Epithelial cell of alveolus of lung (primary cell): Measurements from ENCODE around the gene CLRN1. TPM values are rescaled to one million over a fixed set of nuclear protein-coding genes. Genes with fewer than 3 reads are reported as not detected.

ENCODE experiments used
- total RNA-seq: library from RNA; depleted of rRNA; stranded (reverse); fragments of >200 nt; gene quantifications from 2 replicates; pipeline ENCODE4 v1.2.1, GENCODE V29; 2015

The CLRN1 gene, protein sequence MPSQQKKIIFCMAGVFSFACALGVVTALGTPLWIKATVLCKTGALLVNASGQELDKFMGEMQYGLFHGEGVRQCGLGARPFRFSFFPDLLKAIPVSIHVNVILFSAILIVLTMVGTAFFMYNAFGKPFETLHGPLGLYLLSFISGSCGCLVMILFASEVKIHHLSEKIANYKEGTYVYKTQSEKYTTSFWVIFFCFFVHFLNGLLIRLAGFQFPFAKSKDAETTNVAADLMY
- total RNA-seq: not detected in 2 replicates

DNA sequence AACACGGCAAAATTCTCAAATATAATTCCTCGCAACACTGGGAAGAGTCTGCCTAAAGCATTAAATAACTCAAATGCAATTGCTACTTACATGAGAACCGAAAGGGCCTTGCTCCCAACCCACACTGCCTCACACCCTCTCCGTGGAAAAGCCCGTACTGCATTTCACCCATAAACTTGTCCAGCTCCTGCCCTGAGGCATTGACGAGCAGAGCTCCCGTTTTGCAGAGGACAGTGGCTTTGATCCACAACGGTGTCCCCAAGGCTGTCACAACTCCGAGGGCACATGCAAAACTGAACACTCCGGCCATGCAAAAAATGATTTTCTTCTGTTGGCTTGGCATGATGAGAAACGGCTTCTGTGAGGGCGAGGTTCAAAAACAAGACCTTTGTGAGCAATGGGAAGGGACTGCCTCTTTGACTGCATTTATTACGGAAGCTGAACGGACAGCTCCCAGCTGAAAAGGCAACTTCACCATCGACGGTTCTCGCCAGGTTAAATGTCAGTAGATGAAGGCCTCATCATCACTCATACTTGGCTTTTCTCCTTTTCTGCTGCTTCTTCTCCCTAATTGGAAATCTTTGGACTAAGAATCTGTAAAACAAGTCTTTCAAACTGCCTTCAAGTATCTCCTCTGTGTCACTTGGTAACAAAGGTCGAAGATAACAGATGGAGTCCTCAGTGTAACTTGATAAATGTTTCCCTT, at the start of gene CLRN1:
CLRN1 (minus strand) TSS at position 362 of the 706 bp plus-strand sequence; CDS start at position 343, 19 bp downstream.

DNA sequence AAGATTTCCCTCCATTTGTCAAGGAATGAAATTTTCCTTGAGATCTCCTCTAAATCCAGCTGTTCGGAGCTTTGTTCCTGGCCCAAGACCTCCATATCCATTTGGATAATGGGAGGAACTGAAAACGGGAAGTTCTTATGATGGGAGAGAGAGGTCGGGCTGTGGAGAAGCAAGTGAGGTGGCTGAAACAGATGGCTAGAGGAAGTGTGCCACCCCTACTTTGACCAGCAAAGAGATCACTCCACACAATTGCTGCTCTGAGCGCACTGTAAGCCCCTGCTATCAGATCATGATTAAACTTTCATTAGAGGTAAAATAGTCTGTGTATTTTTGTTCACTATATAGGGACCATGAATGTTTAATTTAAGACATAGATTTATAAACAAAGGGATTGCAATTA, 67.2 kb downstream of the CLRN1 start, which contains the start of gene MINDY4B:
MINDY4B (minus strand) TSS at position 101 of the 400 bp plus-strand sequence; CDS start at position 101, 0 bp downstream.

Other genes with a start within 250 kb of the CLRN1 start
- gene SIAH2, start 209.6 kb downstream of the CLRN1 start, total RNA-seq: 15.5 and 19.9 TPM in 2 replicates
- gene MINDY4B, start 67.3 kb downstream of the CLRN1 start, total RNA-seq: not detected in 2 replicates
- gene MED12L, start 112.9 kb upstream of the CLRN1 start, total RNA-seq: 0.80 and 3.2 TPM in 2 replicates
- gene GPR171, start 230.5 kb upstream of the CLRN1 start, total RNA-seq: not detected in 2 replicates